Ovary (tissue), 9 donors: Measurements from ENCODE around the gene FBLN2. TPM values are rescaled to one million over a fixed set of nuclear protein-coding genes. Genes with fewer than 3 reads are reported as not detected.

Experiments
- DNase-seq, 5 donors: peaks; one replicate each; pipeline ENCODE4 v3.0.0-alpha.2; 2019 to 2020
- H3K27ac ChIP-seq, 2 donors: fragments of 200-600 bp; one replicate each; pipeline versions ENCODE4 v1.5.1 to v1.8.0; 2019 to 2022
- H3K27me3 ChIP-seq: fragments of 200-600 bp; one replicate; pipeline ENCODE4 v1.8.0; 2022
- H3K36me3 ChIP-seq: fragments of 200-600 bp; sonication (generic); one replicate; pipeline ENCODE4 v1.5.1; 2019
- H3K4me1 ChIP-seq: one replicate; pipeline ENCODE4 v1.8.1; 2013; ENCODE audit warnings: mild to moderate bottlenecking, moderate library complexity; ENCODE audit not compliant: insufficient read depth
- H3K4me3 ChIP-seq: fragments of 200-600 bp; sonication (generic); one replicate; pipeline ENCODE4 v1.5.1; 2017
- H3K9me3 ChIP-seq, 2 donors: fragments of 200-600 bp in 1 of 2; sonication (generic) in 1 of 2; one replicate each; pipeline versions ENCODE4 v1.5.1 to v1.8.1; 2013 to 2019; ENCODE audit warnings: mild to moderate bottlenecking in 1 of 2, moderate library complexity in 1 of 2
- CTCF ChIP-seq, 3 donors: fragments of 450-650 bp in 2 of 3; fragments of 200-600 bp in 1 of 3; IDR thresholded peaks; one replicate each; pipeline versions ENCODE4 v1.5.1 to v1.8.0; 2016 to 2022; ENCODE audit warnings: antibody characterized with exemption in 3 of 3, mild to moderate bottlenecking in 1 of 3
- EP300 ChIP-seq: sonication (generic); formaldehyde crosslinking; IDR thresholded peaks from one replicate; pipeline ENCODE4 v1.6.1; 2017; ENCODE audit warnings: antibody characterized with exemption
- POLR2A ChIP-seq: fragments of 450-650 bp; IDR thresholded peaks from one replicate; pipeline ENCODE4 v1.6.1; 2017; ENCODE audit warnings: antibody characterized with exemption, mild to moderate bottlenecking, moderate library complexity
- WGBS, 3 donors: extraction: QIAGEN DNeasy Blood & Tissue Kit in 1 of 3; methylation state at CpG; one replicate each; pipeline versions ENCODE4 v1.1.5 to v1.1.7; 2013 to 2017; 5-methylcytosine and 5-hydroxymethylcytosine counted together
- intact Hi-C, 4 donors: fragments of 100-400 bp; cut with DNase I; formaldehyde crosslinking; loops; one replicate each; pipeline versions ENCODE4 v1.11.0 to v1.15.1; 2022 to 2023
- polyA plus RNA-seq, 2 donors: library from polyadenylated mRNA; stranded (reverse); fragments of 200-250 nt in 1 of 2; fragments of 350-450 nt in 1 of 2; fragmentation: Illumina TruSeq in 1 of 2; extraction: RNeasy Lipid Tissue Mini Kit (QIAGEN cat#74804) in 1 of 2; gene quantifications; one replicate each; pipeline ENCODE4 v1.2.3, GENCODE V29; 2013 to 2014
- total RNA-seq, 7 donors: library from RNA; depleted of rRNA in 2 of 7; stranded (reverse); fragments of >200 nt in 2 of 7; fragmentation: NEBNext Ultra II Directional in 3 of 7; extraction: Animal tissue kit (Norgen Biotek cat#: 25700) in 3 of 7; gene quantifications; one replicate each; pipeline versions ENCODE4 v1.1.0 to v1.2.4, GENCODE V29; 2016 to 2023
- donor health status: DM: no; HTN: no; CAD: no; lungs with moderate emphysema.
- donor health status: DM: no; HTN: no; CAD: no.
- donor health status: Bipolar disorder and iron deficiency.
- donor health status: DM: yes; HTN: yes; CAD: no.
- donor health status: DM: no; HTN: no; CAD: no.
- donor health status: DM: yes; HTN: yes; CAD: no.

FBLN2 gene
- total and polyA plus RNA-seq, 9 donors = 4.0 to 18.2 (median 8.1) TPM

GRCh38 chr3:13665582-13666226 lies 116.8 kb downstream of the FBLN2 start:
- intact Hi-C loops = no loop called here
- WGBS, 3 donors = 54 to 68% (median 60%) methylated on average over 16 of the region's 16 CpGs
- H3K36me3 ChIP-seq = no peaks in the 10 kb centered on the region
- H3K9me3 ChIP-seq = no peaks in the 10 kb centered on the region
- no peak overlapping the region for H3K27ac ChIP-seq
- H3K27me3 ChIP-seq = no peaks in the 10 kb centered on the region
- no peak for DNase-seq
- no peaks in the 10 kb centered on the region for H3K4me1 ChIP-seq
- H3K4me3 ChIP-seq = no peak overlapping the region
- no peak for TF ChIP-seq CTCF (IDR thresholded peaks at IDR 0.05)
- no peak for TF ChIP-seq POLR2A
- TF ChIP-seq EP300 = no peak

GRCh38 chr3:13666227-13666619 lies 117.3 kb downstream of the FBLN2 start:
- Histone ChIP-seq H3K27ac (no peak overlapping the region), H3K27me3 (no peaks in the 10 kb centered on the region), H3K36me3 (no peaks in the 10 kb centered on the region), H3K4me3 (no peak overlapping the region), H3K9me3 (no peaks in the 10 kb centered on the region), H3K4me1 (no peaks in the 10 kb centered on the region)
- 52 to 70% (median 69%) methylated on average over 4 of the region's 4 CpGs for WGBS, 3 donors
- TF ChIP-seq CTCF (IDR thresholded peaks at IDR 0.05) (no peak), EP300 (no peak), POLR2A (no peak)
- intact Hi-C loops = no loop called here
- no peak for DNase-seq

- no peaks in the 10 kb centered on the region for H3K4me1 ChIP-seq
- no peaks in the 10 kb centered on the region for H3K36me3 ChIP-seq
- no peak overlapping the region for H3K4me3 ChIP-seq
- WGBS, 3 donors = 64 to 68% (median 67%) methylated on average over 18 of the region's 18 CpGs
- no peak for DNase-seq
- TF ChIP-seq EP300 = no peak
- no peak for TF ChIP-seq POLR2A
- H3K9me3 ChIP-seq = no peaks in the 10 kb centered on the region
- intact Hi-C loops = no loop called here
- no peak overlapping the region for H3K27ac ChIP-seq
- H3K27me3 ChIP-seq = no peaks in the 10 kb centered on the region
These were observed 118.1 kb downstream of the FBLN2 start for GRCh38 chr3:13666781-13667709.

- TF ChIP-seq POLR2A (no peak), EP300 (no peak), CTCF (IDR thresholded peaks at IDR 0.05) (no peak)
- Histone ChIP-seq H3K36me3 (no peaks in the 10 kb centered on the region), H3K27ac (no peak overlapping the region), H3K27me3 (no peaks in the 10 kb centered on the region), H3K4me3 (no peak overlapping the region), H3K9me3 (no peaks in the 10 kb centered on the region), H3K4me1 (no peaks in the 10 kb centered on the region)
- WGBS, 3 donors = 56 to 67% (median 57%) methylated on average over 5 of the region's 5 CpGs
- intact Hi-C loops = no loop called here
- DNase-seq = no peak
These were observed 119.2 kb downstream of the FBLN2 start for GRCh38 chr3:13668136-13668535.

- no peaks in the 10 kb centered on the region for H3K4me1 ChIP-seq
- 45 to 76% (median 58%) methylated on average over 1 of the region's 1 CpG for WGBS, 3 donors
- H3K4me3 ChIP-seq = no peak overlapping the region
- intact Hi-C loops = no loop called here
- no peak overlapping the region for H3K27ac ChIP-seq
- H3K36me3 ChIP-seq = no peaks in the 10 kb centered on the region
- H3K27me3 ChIP-seq = no peaks in the 10 kb centered on the region
- no peak for TF ChIP-seq EP300
- no peak for TF ChIP-seq CTCF (IDR thresholded peaks at IDR 0.05)
- TF ChIP-seq POLR2A = no peak
- no peak for DNase-seq
- no peaks in the 10 kb centered on the region for H3K9me3 ChIP-seq
These were observed 120.5 kb downstream of the FBLN2 start for GRCh38 chr3:13669457-13669856.
